Smooth muscle cell (in vitro differentiated cells): ENCODE data around the gene STK38L. TPM values are rescaled to one million over a fixed set of nuclear protein-coding genes. Genes with fewer than 3 reads are reported as not detected.

Source experiments
- DNase-seq: peaks from one replicate; lab custom pipeline; 2025; ENCODE audit not compliant: unreplicated experiment; lab: John Stamatoyannopoulos, UW
- H2AFZ ChIP-seq: fragments of 200-600 bp; sonication (generic); 2 replicates; pipeline ENCODE4 v1.6.0; 2016; ENCODE audit warnings: antibody characterized with exemption, low read depth, mild to moderate bottlenecking
- H3F3A ChIP-seq: fragments of 200-600 bp; sonication (generic); 2 replicates; pipeline ENCODE4 v1.6.0; 2017; ENCODE audit warnings: antibody characterized with exemption, low read depth
- H3K27ac ChIP-seq: fragments of 200-600 bp; sonication (generic); 2 replicates; pipeline ENCODE4 v1.5.1; 2016; ENCODE audit warnings: low read depth, mild to moderate bottlenecking
- H3K27me3 ChIP-seq: fragments of 200-600 bp; sonication (generic); 2 replicates; pipeline ENCODE4 v1.6.1; 2016; ENCODE audit warnings: low read depth, mild to moderate bottlenecking
- H3K36me3 ChIP-seq: fragments of 200-600 bp; sonication (generic); 2 replicates; pipeline ENCODE4 v1.5.1; 2016; ENCODE audit warnings: low read depth
- H3K4me1 ChIP-seq: fragments of 200-600 bp; sonication (generic); 2 replicates; pipeline ENCODE4 v1.5.1; 2016; ENCODE audit warnings: low read depth
- H3K4me2 ChIP-seq: fragments of 200-600 bp; sonication (generic); 2 replicates; pipeline ENCODE4 v1.6.0; 2016; ENCODE audit warnings: mild to moderate bottlenecking
- H3K4me3 ChIP-seq: fragments of 200-600 bp; sonication (generic); 2 replicates; pipeline ENCODE4 v1.5.1; 2016; ENCODE audit warnings: mild to moderate bottlenecking
- H3K79me2 ChIP-seq: fragments of 200-600 bp; sonication (generic); 2 replicates; pipeline ENCODE4 v1.6.0; 2016; ENCODE audit warnings: low read depth, mild to moderate bottlenecking
- H3K9ac ChIP-seq: fragments of 200-600 bp; sonication (generic); 2 replicates; pipeline ENCODE4 v1.6.0; 2016; ENCODE audit warnings: low read depth
- H3K9me3 ChIP-seq: fragments of 200-600 bp; sonication (generic); replicated peaks from 2 replicates; pipeline ENCODE4 v1.5.1; 2016; ENCODE audit warnings: low read depth
- H4K20me1 ChIP-seq: fragments of 200-600 bp; sonication (generic); 2 replicates; pipeline ENCODE4 v1.6.0; 2016; ENCODE audit warnings: low read depth
- WGBS: methylation state at CpG from one replicate; pipeline ENCODE4 v1.1.7; 2016; ENCODE audit warnings: low lambda C conversion rate; 5-methylcytosine and 5-hydroxymethylcytosine counted together
- polyA plus RNA-seq: library from polyadenylated mRNA; unstranded; fragments of >200 nt; fragmentation: Nextera tagmentation; extraction: Ambion mirVana; gene quantifications from 2 replicates; pipeline ENCODE4 v1.2.1, GENCODE V29; 2016
- total RNA-seq: library from RNA; depleted of rRNA; stranded (reverse); fragments of >200 nt; gene quantifications from 2 replicates; pipeline ENCODE4 v1.2.3, GENCODE V29; 2014
- TF ChIP-seq, protein P1 (sequence below): fragments of 200-600 bp; sonication (generic); IDR thresholded peaks from 2 replicates; pipeline ENCODE4 v1.5.1; 2017; ENCODE audit warnings: borderline replicate concordance, mild to moderate bottlenecking, antibody characterized with exemption; ENCODE audit not compliant: insufficient read depth, poor library complexity, severe bottlenecking

The STK38L gene
- total and polyA plus RNA-seq, 2 experiments from 2014 or later: 57.8 to 190 TPM

GRCh38 chr12:27296674-27297073 lies 52.6 kb downstream of the STK38L start:
- no peaks in the 10 kb centered on the region for H3K27me3 ChIP-seq
- H3K9ac ChIP-seq: no peak overlapping the region
- peak overlapping the region; percentile 56 for H3K27ac ChIP-seq
- peaks cover 11% of the 10 kb centered on the region for H3K4me1 ChIP-seq
- H3K36me3 ChIP-seq: peaks cover 29% of the 10 kb centered on the region
- H3K4me3 ChIP-seq: no peak overlapping the region
- peaks cover 99% of the 10 kb centered on the region for H3K79me2 ChIP-seq
- TF ChIP-seq, protein P1, sequence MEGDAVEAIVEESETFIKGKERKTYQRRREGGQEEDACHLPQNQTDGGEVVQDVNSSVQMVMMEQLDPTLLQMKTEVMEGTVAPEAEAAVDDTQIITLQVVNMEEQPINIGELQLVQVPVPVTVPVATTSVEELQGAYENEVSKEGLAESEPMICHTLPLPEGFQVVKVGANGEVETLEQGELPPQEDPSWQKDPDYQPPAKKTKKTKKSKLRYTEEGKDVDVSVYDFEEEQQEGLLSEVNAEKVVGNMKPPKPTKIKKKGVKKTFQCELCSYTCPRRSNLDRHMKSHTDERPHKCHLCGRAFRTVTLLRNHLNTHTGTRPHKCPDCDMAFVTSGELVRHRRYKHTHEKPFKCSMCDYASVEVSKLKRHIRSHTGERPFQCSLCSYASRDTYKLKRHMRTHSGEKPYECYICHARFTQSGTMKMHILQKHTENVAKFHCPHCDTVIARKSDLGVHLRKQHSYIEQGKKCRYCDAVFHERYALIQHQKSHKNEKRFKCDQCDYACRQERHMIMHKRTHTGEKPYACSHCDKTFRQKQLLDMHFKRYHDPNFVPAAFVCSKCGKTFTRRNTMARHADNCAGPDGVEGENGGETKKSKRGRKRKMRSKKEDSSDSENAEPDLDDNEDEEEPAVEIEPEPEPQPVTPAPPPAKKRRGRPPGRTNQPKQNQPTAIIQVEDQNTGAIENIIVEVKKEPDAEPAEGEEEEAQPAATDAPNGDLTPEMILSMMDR: no peak
- no peak overlapping the region for H3K4me2 ChIP-seq
- H4K20me1 ChIP-seq: peaks cover 68% of the 10 kb centered on the region
- no peaks in the 10 kb centered on the region for H3K9me3 ChIP-seq
- 86% methylated on average over 6 of the region's 6 CpGs for WGBS
- no peak overlapping the region for H2AFZ ChIP-seq
- peaks cover 3% of the 10 kb centered on the region for H3F3A ChIP-seq
- DNase-seq: no peak

- H3K4me3 ChIP-seq: no peak overlapping the region
- H2AFZ ChIP-seq: no peak overlapping the region
- H3K4me1 ChIP-seq: peaks cover 2% of the 10 kb centered on the region
- peak overlapping the region; percentile 56 for H3K27ac ChIP-seq
- TF ChIP-seq, protein P1: no peak
- H3K9ac ChIP-seq: no peak overlapping the region
- no peaks in the 10 kb centered on the region for H3K9me3 ChIP-seq
- peaks cover 29% of the 10 kb centered on the region for H3K36me3 ChIP-seq
- H3K79me2 ChIP-seq: peaks cover 97% of the 10 kb centered on the region
- H4K20me1 ChIP-seq: peaks cover 67% of the 10 kb centered on the region
- WGBS: 90% methylated on average over 4 of the region's 4 CpGs
- H3K27me3 ChIP-seq: no peaks in the 10 kb centered on the region
- no peak for DNase-seq
- peaks cover 3% of the 10 kb centered on the region for H3F3A ChIP-seq
- H3K4me2 ChIP-seq: no peak overlapping the region
Measured at GRCh38 chr12:27297566-27297965, 53.5 kb downstream of the STK38L start.

GRCh38 chr12:27299102-27299501 lies 55.0 kb downstream of the STK38L start:
- 94% methylated on average over 1 of the region's 1 CpG for WGBS
- TF ChIP-seq, protein P1: no peak
- Histone ChIP-seq H3K27me3 (no peaks in the 10 kb centered on the region), H3K79me2 (peaks cover 91% of the 10 kb centered on the region), H3K27ac (peak overlapping the region; percentile 56), H3K4me3 (no peak overlapping the region), H2AFZ (no peak overlapping the region), H3K9ac (no peak overlapping the region), H3K36me3 (peaks cover 32% of the 10 kb centered on the region), H3K9me3 (no peaks in the 10 kb centered on the region), H3K4me2 (no peak overlapping the region), H4K20me1 (peaks cover 55% of the 10 kb centered on the region), H3F3A (peaks cover 13% of the 10 kb centered on the region), H3K4me1 (no peaks in the 10 kb centered on the region)
- no peak for DNase-seq

DNA sequence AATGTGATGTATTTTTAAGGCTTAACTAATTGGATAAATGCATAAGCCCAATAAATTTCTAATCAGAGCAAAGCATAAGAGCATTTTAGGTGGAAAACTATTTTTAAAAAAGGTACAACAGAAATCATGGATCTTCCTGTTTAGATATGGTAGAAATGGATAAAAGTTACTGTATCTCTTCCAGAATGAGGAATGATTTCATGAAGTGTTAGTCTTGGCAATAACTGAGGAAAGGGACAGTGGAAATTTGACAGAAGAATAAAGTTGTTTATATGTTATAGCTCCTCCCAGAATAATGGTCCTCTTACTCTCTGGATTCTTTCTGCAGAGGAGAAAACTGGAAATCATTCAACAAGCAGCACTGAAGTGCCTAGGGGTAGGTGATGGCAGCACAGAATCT lies 56.1 kb downstream of the STK38L start:
- DNase-seq: no peak
- Histone ChIP-seq H2AFZ (no peak overlapping the region), H3K36me3 (peaks cover 32% of the 10 kb centered on the region), H3K27me3 (no peaks in the 10 kb centered on the region), H3K4me2 (no peak overlapping the region), H3K4me3 (no peak overlapping the region), H3K79me2 (peaks cover 82% of the 10 kb centered on the region), H3F3A (peaks cover 21% of the 10 kb centered on the region), H3K9me3 (no peaks in the 10 kb centered on the region), H3K4me1 (no peaks in the 10 kb centered on the region), H3K27ac (peak overlapping the region; percentile 56), H3K9ac (no peak overlapping the region), H4K20me1 (peaks cover 48% of the 10 kb centered on the region)
- TF ChIP-seq, protein P1: no peak
